KMS-11 (cell line): ENCODE results near the gene ST6GALNAC5.

Source experiments
- H2AFZ ChIP-seq: fragments of 200-600 bp; sonication (generic); 2 replicates; pipeline ENCODE4 v1.6.1; 2016; ENCODE audit warnings: antibody characterized with exemption, mixed run types, low read depth
- H3K27ac ChIP-seq: fragments of 200-600 bp; sonication (generic); 2 replicates; pipeline ENCODE4 v1.6.1; 2016; ENCODE audit warnings: mild to moderate bottlenecking, mixed run types
- H3K27me3 ChIP-seq: fragments of 200-600 bp; sonication (generic); 2 replicates; pipeline ENCODE4 v1.6.1; 2017; ENCODE audit warnings: mild to moderate bottlenecking, low read depth, mixed run types, moderate library complexity; ENCODE audit not compliant: insufficient read depth
- H3K36me3 ChIP-seq: fragments of 200-600 bp; sonication (generic); 2 replicates; pipeline ENCODE4 v1.6.1; 2017; ENCODE audit warnings: mild to moderate bottlenecking, mixed run types; ENCODE audit not compliant: insufficient read depth
- H3K4me1 ChIP-seq: fragments of 200-600 bp; sonication (generic); 2 replicates; pipeline ENCODE4 v1.6.1; 2016; ENCODE audit warnings: mild to moderate bottlenecking, low read depth, mixed run types; ENCODE audit not compliant: poor library complexity, severe bottlenecking
- H3K4me2 ChIP-seq: fragments of 200-600 bp; sonication (generic); 2 replicates; pipeline ENCODE4 v1.7.0; 2016; ENCODE audit warnings: mild to moderate bottlenecking, mixed run types
- H3K4me3 ChIP-seq: fragments of 200-600 bp; sonication (generic); IDR thresholded peaks from 2 replicates; pipeline ENCODE4 v1.6.1; 2017; ENCODE audit warnings: low read depth, low read length, mixed read lengths; ENCODE audit not compliant: insufficient read depth
- H3K79me2 ChIP-seq: fragments of 200-600 bp; sonication (generic); 2 replicates; pipeline ENCODE4 v1.6.1; 2016; ENCODE audit warnings: low read depth, mixed run types; ENCODE audit not compliant: insufficient read depth
- H3K9ac ChIP-seq: fragments of 200-600 bp; sonication (generic); 2 replicates; pipeline ENCODE4 v1.6.1; 2016; ENCODE audit warnings: mild to moderate bottlenecking, mixed run types
- H4K20me1 ChIP-seq: fragments of 200-600 bp; sonication (generic); 2 replicates; pipeline ENCODE4 v1.6.1; 2016; ENCODE audit warnings: mild to moderate bottlenecking, mixed run types; ENCODE audit not compliant: insufficient read depth
- CTCF ChIP-seq: fragments of 200-600 bp; sonication (generic); conservative IDR thresholded peaks from 2 replicates; pipeline ENCODE4 v1.6.1; 2017; ENCODE audit warnings: low read depth, mild to moderate bottlenecking, antibody characterized with exemption, low read length, moderate library complexity, mixed read lengths

ST6GALNAC5 gene

GRCh38 chr1:76938304-76938703 is 71.0 kb downstream of the ST6GALNAC5 start:
- no peaks in the 10 kb centered on the region for H3K36me3 ChIP-seq
- H3K9ac ChIP-seq: no peak overlapping the region
- H3K27ac ChIP-seq: no peak overlapping the region
- no peak overlapping the region for H3K4me2 ChIP-seq
- H3K79me2 ChIP-seq: no peaks in the 10 kb centered on the region
- no peaks in the 10 kb centered on the region for H4K20me1 ChIP-seq
- no peak for TF ChIP-seq CTCF
- H2AFZ ChIP-seq: no peak overlapping the region
- H3K27me3 ChIP-seq: no peaks in the 10 kb centered on the region
- peaks cover 39% of the 10 kb centered on the region for H3K4me1 ChIP-seq
- no peak overlapping the region for H3K4me3 ChIP-seq

GRCh38 chr1:76939050-76939816 is 72.0 kb downstream of the ST6GALNAC5 start:
- peak overlapping the region; percentile 54 for H3K4me2 ChIP-seq

GRCh38 chr1:76939817-76940216 is 72.5 kb downstream of the ST6GALNAC5 start:
- Histone ChIP-seq H3K4me1 (peaks cover 39% of the 10 kb centered on the region), H4K20me1 (no peaks in the 10 kb centered on the region), H3K79me2 (no peaks in the 10 kb centered on the region), H3K4me3 (no peak overlapping the region), H3K36me3 (no peaks in the 10 kb centered on the region), H3K27me3 (no peaks in the 10 kb centered on the region), H3K9ac (no peak overlapping the region), H3K27ac (no peak overlapping the region), H2AFZ (no peak overlapping the region), H3K4me2 (peak overlapping the region; percentile 54)
- TF ChIP-seq CTCF: no peak

More at GRCh38 chr1:76939050-76939816, 72.0 kb downstream of the ST6GALNAC5 start:
- no peaks in the 10 kb centered on the region for H3K36me3 ChIP-seq
- no peak overlapping the region for H3K27ac ChIP-seq
- H4K20me1 ChIP-seq: no peaks in the 10 kb centered on the region
- no peak overlapping the region for H3K9ac ChIP-seq
- no peaks in the 10 kb centered on the region for H3K27me3 ChIP-seq
- no peak for TF ChIP-seq CTCF
- H2AFZ ChIP-seq: peak overlapping the region; percentile 34; the same call in 1 of the 2 replicates
- peaks cover 39% of the 10 kb centered on the region for H3K4me1 ChIP-seq
- no peak overlapping the region for H3K4me3 ChIP-seq
- no peaks in the 10 kb centered on the region for H3K79me2 ChIP-seq

- Histone ChIP-seq H4K20me1 (no peaks in the 10 kb centered on the region), H3K79me2 (no peaks in the 10 kb centered on the region), H3K4me2 (no peak overlapping the region), H3K36me3 (no peaks in the 10 kb centered on the region), H3K27me3 (no peaks in the 10 kb centered on the region), H3K4me1 (peaks cover 39% of the 10 kb centered on the region), H3K27ac (no peak overlapping the region), H3K4me3 (no peak overlapping the region), H3K9ac (no peak overlapping the region), H2AFZ (no peak overlapping the region)
- TF ChIP-seq CTCF: no peak
Observed at GRCh38 chr1:76940571-76941335, 73.5 kb downstream of the ST6GALNAC5 start.
